HCT116 (cell line): Measurements from ENCODE around the gene SRRM2. TPM values are rescaled to one million over a fixed set of nuclear protein-coding genes. Genes with fewer than 3 reads are reported as not detected.

Source experiments
- ATAC-seq: fragments of 200-7000 bp; cut with Tn5 transposase; 2 replicates; pipeline ENCODE4 v1.9.1; 2020; ENCODE audit warnings: mild to moderate bottlenecking, moderate library complexity
- BruUV-seq: library from RNA; stranded (reverse); fragments of 400-500 nt; replicated peaks from 2 replicates; lab custom pipeline; 2021; lab: Mats Ljungman, UMichigan
- CTCF ChIA-PET: fragments of 300-600 bp; sonication (Branson Sonifier 250); formaldehyde crosslinking; loops from one replicate; lab custom pipeline; 2021; ENCODE audit warnings: antibody characterized with exemption; lab: Charles Lee
- POLR2A ChIA-PET: fragments of 300-600, 350-600 bp; sonication (Branson Sonifier 250); formaldehyde crosslinking; loops from one replicate; lab custom pipeline; 2021; ENCODE audit warnings: antibody characterized with exemption; lab: Charles Lee
- RAD21 ChIA-PET, 2 experiments: fragments of 300-600 bp; sonication (Branson Sonifier 250); formaldehyde crosslinking; loops; one replicate each; lab custom pipeline; 2023; ENCODE audit warnings: low total read pairs in 2 of 2; ENCODE audit not compliant: uncharacterized antibody in 2 of 2, unreplicated experiment in 2 of 2, low non-redundant PET in 1 of 2; lab: Charles Lee
- DNase-seq: peaks from one replicate; pipeline ENCODE4 v3.0.0-alpha.2; 2010; ENCODE audit warnings: low read depth, low spot score
- H2AFZ ChIP-seq: fragments of 200-600 bp; shearing (Covaris generic), sonication (generic); 2 replicates; pipeline ENCODE4 v1.6.1; 2017; ENCODE audit warnings: low read depth, mixed run types, mixed read lengths, antibody characterized with exemption, low read length; ENCODE audit not compliant: poor library complexity, severe bottlenecking
- H3K27ac ChIP-seq: 2 replicates; pipeline ENCODE4 v1.5.1; 2012; ENCODE audit warnings: low read depth, low read length
- H3K27me3 ChIP-seq: fragments of 200-600 bp; sonication (generic); 2 replicates; pipeline ENCODE4 v1.6.1; 2016; ENCODE audit warnings: mixed run types, low read length, mixed read lengths; ENCODE audit not compliant: insufficient read depth
- H3K36me3 ChIP-seq, 2 experiments: fragments of 200-500 bp in 1 of 2; fragments of 200-600 bp in 1 of 2; sonication (Bioruptor generic) in 1 of 2; sonication (generic) in 1 of 2; 2 replicates each; pipeline versions ENCODE4 v1.5.1 to v1.6.1; 2014 to 2016; ENCODE audit warnings: low read length in 2 of 2, inconsistent platforms in 1 of 2, mixed read lengths in 1 of 2, mixed run types in 1 of 2; ENCODE audit not compliant: insufficient read depth in 2 of 2, control insufficient read depth in 1 of 2
- H3K4me1 ChIP-seq, 2 experiments: fragments of 200-600 bp in 1 of 2; sonication (generic) in 1 of 2; 2 replicates each; pipeline versions ENCODE4 v1.5.1 to v1.6.1; 2012 to 2017; ENCODE audit warnings: low read length in 2 of 2, inconsistent platforms in 1 of 2, mild to moderate bottlenecking in 1 of 2, mixed read lengths in 1 of 2, mixed run types in 1 of 2, moderate library complexity in 1 of 2; ENCODE audit not compliant: insufficient read depth in 2 of 2, control insufficient read depth in 1 of 2
- H3K4me2 ChIP-seq: fragments of 200-600 bp; sonication (generic); 2 replicates; pipeline ENCODE4 v1.6.1; 2017; ENCODE audit warnings: mixed run types, low read length, mixed read lengths
- H3K4me3 ChIP-seq, 2 experiments: fragments of 200-600 bp in 1 of 2; sonication (generic) in 1 of 2; replicated peaks in 1 of 2; 2 replicates each; pipeline ENCODE4 v1.5.1; 2011 to 2016; ENCODE audit warnings: low read length in 2 of 2, control low read depth in 1 of 2, low read depth in 1 of 2, mild to moderate bottlenecking in 1 of 2, mixed read lengths in 1 of 2, mixed run types in 1 of 2
- H3K79me2 ChIP-seq: fragments of 200-600 bp; sonication (generic); 2 replicates; pipeline ENCODE4 v1.6.1; 2017; ENCODE audit warnings: mild to moderate bottlenecking, mixed run types, low read length, moderate library complexity, mixed read lengths; ENCODE audit not compliant: insufficient read depth
- H3K9ac ChIP-seq: fragments of 200-600 bp; sonication (generic); 2 replicates; pipeline ENCODE4 v1.6.1; 2016; ENCODE audit warnings: low read length, mixed read lengths
- H3K9me2 ChIP-seq: fragments of 200-600 bp; sonication (generic), shearing (Covaris generic); 2 replicates; pipeline ENCODE4 v1.6.1; 2017; ENCODE audit warnings: mixed run types, mild to moderate bottlenecking, moderate library complexity; ENCODE audit not compliant: insufficient read depth
- H3K9me3 ChIP-seq, 2 experiments: fragments of 200-500 bp in 1 of 2; fragments of 200-600 bp in 1 of 2; sonication (Bioruptor generic) in 1 of 2; sonication (generic) in 1 of 2; 2 replicates each; pipeline ENCODE4 v1.6.1; 2014 to 2017; ENCODE audit warnings: low read length in 2 of 2, mixed read lengths in 2 of 2, inconsistent platforms in 1 of 2, low read depth in 1 of 2, mild to moderate bottlenecking in 1 of 2, mixed run types in 1 of 2, moderate library complexity in 1 of 2; ENCODE audit not compliant: control insufficient read depth in 1 of 2, insufficient read depth in 1 of 2
- H4K20me1 ChIP-seq: fragments of 200-600 bp; sonication (generic), shearing (Covaris generic); 2 replicates; pipeline ENCODE4 v1.6.1; 2017; ENCODE audit warnings: mixed run types, mild to moderate bottlenecking, moderate library complexity; ENCODE audit not compliant: insufficient read depth
- ATF3 ChIP-seq: IDR thresholded peaks from 2 replicates; pipeline ENCODE4 v1.6.1; 2012
- CBX3 ChIP-seq: IDR thresholded peaks from 2 replicates; pipeline ENCODE4 v1.6.1; 2012; ENCODE audit warnings: low read depth
- CEBPB ChIP-seq: IDR thresholded peaks from 2 replicates; pipeline ENCODE4 v1.6.1; 2012; ENCODE audit warnings: low read depth
- EGR1 ChIP-seq: IDR thresholded peaks from 2 replicates; pipeline ENCODE4 v1.6.1; 2012; ENCODE audit warnings: low read depth
- EZH2phosphoT487 ChIP-seq: fragments of 200-600 bp; IDR thresholded peaks from 2 replicates; pipeline ENCODE4 v1.6.1; 2018; ENCODE audit warnings: antibody characterized with exemption, borderline replicate concordance
- FOSL1 ChIP-seq: IDR thresholded peaks from 2 replicates; pipeline ENCODE4 v1.6.1; 2012; ENCODE audit warnings: low read depth
- JUND ChIP-seq: IDR thresholded peaks from 2 replicates; pipeline ENCODE4 v1.6.1; 2012
- MAX ChIP-seq: IDR thresholded peaks from 2 replicates; pipeline ENCODE4 v1.6.1; 2012
- POLR2A ChIP-seq: IDR thresholded peaks from 2 replicates; pipeline ENCODE4 v1.7.0; 2011; ENCODE audit warnings: borderline replicate concordance; ENCODE audit not compliant: insufficient read depth, insufficient read length; ENCODE audit errors: extremely low read depth
- POLR2AphosphoS5 ChIP-seq: IDR thresholded peaks from 2 replicates; pipeline ENCODE4 v1.6.1; 2011; ENCODE audit warnings: mild to moderate bottlenecking, low read depth, low read length, moderate library complexity
- RAD21 ChIP-seq: IDR thresholded peaks from 2 replicates; pipeline ENCODE4 v1.6.1; 2012; ENCODE audit warnings: low read depth, mild to moderate bottlenecking
- REST ChIP-seq: IDR thresholded peaks from 2 replicates; pipeline ENCODE4 v1.6.1; 2012; ENCODE audit warnings: low read depth
- SP1 ChIP-seq: IDR thresholded peaks from 2 replicates; pipeline ENCODE4 v1.6.1; 2012; ENCODE audit warnings: low read depth
- SRF ChIP-seq: IDR thresholded peaks from 2 replicates; pipeline ENCODE4 v1.6.1; 2012; ENCODE audit warnings: low read depth
- TCF7L2 ChIP-seq: IDR thresholded peaks from 2 replicates; pipeline ENCODE4 v1.7.0; 2011; ENCODE audit warnings: borderline replicate concordance, inconsistent platforms; ENCODE audit not compliant: insufficient read depth, insufficient read length; ENCODE audit errors: extremely low read depth
- YY1 ChIP-seq: IDR thresholded peaks from 2 replicates; pipeline ENCODE4 v1.6.1; 2011; ENCODE audit warnings: low read length, low read depth, moderate library complexity, mild to moderate bottlenecking; ENCODE audit not compliant: insufficient replicate concordance; ENCODE audit errors: extremely low read depth
- ZBTB33 ChIP-seq: IDR thresholded peaks from 2 replicates; pipeline ENCODE4 v1.6.1; 2011; ENCODE audit warnings: mild to moderate bottlenecking, low read length, moderate library complexity; ENCODE audit not compliant: insufficient replicate concordance; ENCODE audit errors: extremely low read depth
- ZFX ChIP-seq: fragments of 450-650 bp; IDR thresholded peaks from 2 replicates; pipeline ENCODE4 v1.6.1; 2017
- ZNF274 ChIP-seq: fragments of 200-500 bp; sonication (Bioruptor generic); IDR thresholded peaks from 2 replicates; pipeline ENCODE4 v1.6.1; 2014; ENCODE audit warnings: mild to moderate bottlenecking, low read depth, low read length, inconsistent platforms
- intact Hi-C: fragments of 100-400 bp; cut with micrococcal nuclease; formaldehyde crosslinking; loops from 2 replicates; pipeline ENCODE4 v1.10.0; 2022
- total RNA-seq: library from RNA; stranded (reverse); gene quantifications from one replicate; pipeline ENCODE4 v1.2.1, GENCODE V29; 2021; ENCODE audit not compliant: unreplicated experiment

The SRRM2 gene
- total RNA-seq, 1 experiment from 2014 or later: 541 TPM

- TF ChIP-seq FOSL1 (no peak), POLR2A (no peak), POLR2AphosphoS5 (no peak)
Observed at GRCh38 chr16:2767140-2767731, 14.8 kb downstream of the SRRM2 start (continued).

GRCh38 chr16:2767891-2768290 is 15.5 kb downstream of the SRRM2 start:
- Histone ChIP-seq H3K27me3 (no peaks in the 10 kb centered on the region), H3K9me3 (no peaks in the 10 kb centered on the region), H3K4me3 (no peak overlapping the region), H3K79me2 (peaks cover 90% of the 10 kb centered on the region), H3K9ac (no peak overlapping the region), H3K9me2 (no peaks in the 10 kb centered on the region), H3K27ac (no peak overlapping the region), H4K20me1 (peaks cover 25% of the 10 kb centered on the region; the same call in 1 of the 2 replicates), H3K4me1 (peaks cover 0 to 36% of the 10 kb centered on the region in 2 experiments; a peak in 2 of 4 replicates), H2AFZ (no peak overlapping the region), H3K36me3 (peaks cover 53 to 89% of the 10 kb centered on the region in 2 experiments), H3K4me2 (no peak overlapping the region)
- DNase-seq (no peak), ATAC-seq (no peak)
- intact Hi-C loops: no loop called here
- RAD21 ChIA-PET: no interaction called here
- POLR2A ChIA-PET: interaction anchor here (1.4 kb wide), 1 partner anchor 9 kb away, joined by 3 read pairs; no protein-coding TSS in a partner anchor
- TF ChIP-seq ZNF274 (no peak), EGR1 (no peak), YY1 (no peak), EZH2phosphoT487 (no peak), TCF7L2 (no peak), CBX3 (no peak), SP1 (no peak), MAX (no peak), ATF3 (no peak), RAD21 (no peak), CEBPB (no peak), POLR2A (no peak), ZFX (no peak), REST (no peak), SRF (no peak), JUND (no peak), ZBTB33 (no peak)
- no TSS peak for BruUV-seq
- CTCF ChIA-PET: no interaction called here
